Activated CD8-positive, alpha-beta memory T cell treated with anti-CD3 and anti-CD28 coated beads for 4 hours (primary cell): ENCODE data around the gene FOCAD.

Experiments used
- DNase-seq, 2 donors: peaks; one replicate each; pipeline ENCODE4 v3.0.0-alpha.2; 2020; ENCODE audit warnings: low read depth in 2 of 2

Gene FOCAD

GRCh38 chr9:21016701-21017491 is 332.8 kb downstream of the FOCAD start:
- no peak for DNase-seq

- DNase-seq: no peak
Measured at GRCh38 chr9:21018177-21018576, 334.1 kb downstream of the FOCAD start.

- no peak for DNase-seq
Measured at GRCh38 chr9:21023861-21024260, 339.8 kb downstream of the FOCAD start.

- no peak for DNase-seq
Measured at GRCh38 chr9:21027295-21027694, 343.2 kb downstream of the FOCAD start.

- DNase-seq: no peak
Measured at GRCh38 chr9:21028466-21028865, 344.4 kb downstream of the FOCAD start.

GRCh38 chr9:21029661-21030060 is 345.6 kb downstream of the FOCAD start:
- no peak for DNase-seq

- DNase-seq: no peak
Measured at GRCh38 chr9:21030389-21031035, 346.5 kb downstream of the FOCAD start.

GRCh38 chr9:21031091-21031807 is 347.2 kb downstream of the FOCAD start, which contains the start of gene HACD4:
Gene HACD4, minus strand, starts transcription at chr9:21031640. Its CDS starts 50 bp downstream, at chr9:21031590.
- peak; percentile 17 to 32 for DNase-seq

- DNase-seq: no peak
Measured at GRCh38 chr9:21031808-21032183, 347.7 kb downstream of the FOCAD start.

- DNase-seq: no peak
Measured at GRCh38 chr9:21037278-21037677, 353.2 kb downstream of the FOCAD start.

GRCh38 chr9:21039302-21039701 is 355.2 kb downstream of the FOCAD start:
- DNase-seq: no peak

- no peak for DNase-seq
Measured at GRCh38 chr9:21042466-21042865, 358.4 kb downstream of the FOCAD start.

GRCh38 chr9:21043841-21044240 is 359.8 kb downstream of the FOCAD start:
- DNase-seq: no peak
